Breast epithelium (tissue), 3 donors: ENCODE measurements around the gene PTPRO.

ENCODE experiments used
- CTCF ChIP-seq, 3 donors: fragments of 450-650 bp; IDR thresholded peaks; one replicate each; pipeline ENCODE4 v1.5.1; 2016 to 2017; ENCODE audit warnings: antibody characterized with exemption in 3 of 3, mild to moderate bottlenecking in 3 of 3, moderate library complexity in 3 of 3
- POLR2A ChIP-seq: fragments of 450-650 bp; IDR thresholded peaks from one replicate; pipeline ENCODE4 v1.6.1; 2016; ENCODE audit warnings: antibody characterized with exemption, mild to moderate bottlenecking, moderate library complexity
- POLR2AphosphoS5 ChIP-seq, 3 donors: sonication (generic); formaldehyde crosslinking; IDR thresholded peaks; one replicate each; pipeline ENCODE4 v1.6.1; 2017; ENCODE audit warnings: antibody characterized with exemption in 3 of 3

- TF ChIP-seq POLR2A (no peak), CTCF (IDR thresholded peaks at IDR 0.05) (no peak), POLR2AphosphoS5 (IDR thresholded peaks at IDR 0.05) (no peak)
Observed at GRCh38 chr12:15502211-15502610, 179.9 kb downstream of the PTPRO start.
